GM21576 (cell line): ENCODE data around the gene TGM4.

ENCODE experiments used
- ATAC-seq: cut with Tn5 transposase; IDR thresholded peaks from one replicate; pipeline ENCODE4 v1.9.1; 2021; ENCODE audit warnings: mild to moderate bottlenecking, moderate library complexity; ENCODE audit not compliant: unreplicated experiment

The TGM4 gene

GRCh38 chr3:44877333-44877732 lies 2.9 kb downstream of the TGM4 start:
- no peak for ATAC-seq

DNA sequence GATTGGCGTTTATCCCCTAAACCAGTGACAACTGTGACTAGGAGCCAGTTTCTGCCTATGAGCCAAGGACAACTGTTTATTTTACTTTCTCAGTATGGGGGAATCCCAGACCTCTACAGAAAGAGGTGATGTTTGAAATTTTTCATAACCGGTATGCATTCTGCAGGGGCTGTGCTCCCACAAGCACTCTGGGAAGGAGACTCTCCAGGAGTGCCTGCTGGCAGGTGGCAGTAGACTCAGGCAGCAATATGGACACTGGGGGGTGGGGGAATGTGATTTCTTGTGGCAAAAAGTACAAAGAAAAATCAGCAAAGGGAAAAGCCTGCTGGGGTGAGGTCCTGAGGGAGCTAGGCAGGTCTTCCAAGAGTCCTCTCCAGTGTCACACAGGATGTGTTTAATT lies 5.9 kb downstream of the TGM4 start:
- no peak for ATAC-seq

- no peak for ATAC-seq
Observed at GRCh38 chr3:44883213-44883955, 9.0 kb downstream of the TGM4 start.

GRCh38 chr3:44883999-44884431 lies 9.6 kb downstream of the TGM4 start:
- ATAC-seq, result no peak

DNA sequence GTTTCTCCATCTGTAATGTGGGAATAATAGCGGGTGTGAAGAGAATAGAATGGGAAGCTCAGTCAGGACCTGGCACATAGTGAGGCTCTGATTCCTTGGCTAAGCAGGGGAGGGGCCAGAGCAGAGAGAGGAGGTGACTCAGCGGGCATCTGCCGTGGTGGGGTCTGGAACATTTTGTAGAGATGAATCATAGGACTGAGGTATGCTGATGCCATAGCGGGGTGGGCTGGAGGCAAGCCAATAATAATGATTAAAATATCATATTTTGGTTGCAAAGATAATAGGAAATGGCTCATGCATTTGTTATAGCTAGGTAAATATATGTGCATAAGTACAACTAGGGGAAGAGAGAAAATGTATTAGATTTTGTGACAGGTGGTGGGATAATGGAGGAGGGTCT lies 11.2 kb downstream of the TGM4 start:
- no peak for ATAC-seq

- ATAC-seq, result no peak
Observed at GRCh38 chr3:44886561-44886960, 12.2 kb downstream of the TGM4 start.

DNA sequence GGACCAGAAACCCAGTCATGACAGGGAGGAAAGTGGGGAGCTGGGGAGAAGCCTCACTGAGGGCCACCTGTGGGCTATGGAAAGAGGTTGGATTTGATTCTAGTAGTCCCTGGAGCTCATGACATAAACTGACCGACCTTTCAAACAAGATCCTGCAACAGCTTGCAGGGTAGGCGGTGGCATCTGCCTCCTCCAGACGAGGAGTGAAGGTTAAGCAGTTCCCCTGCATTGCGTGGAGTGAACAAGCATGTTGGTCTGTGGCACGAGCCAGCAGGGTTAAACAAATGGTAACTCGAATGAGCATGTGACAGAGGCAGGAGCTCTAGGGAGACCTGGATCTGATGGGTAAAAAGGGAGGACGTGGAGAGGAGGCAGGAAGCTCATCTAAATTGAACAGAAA lies 12.7 kb downstream of the TGM4 start:
- ATAC-seq, result no peak

DNA sequence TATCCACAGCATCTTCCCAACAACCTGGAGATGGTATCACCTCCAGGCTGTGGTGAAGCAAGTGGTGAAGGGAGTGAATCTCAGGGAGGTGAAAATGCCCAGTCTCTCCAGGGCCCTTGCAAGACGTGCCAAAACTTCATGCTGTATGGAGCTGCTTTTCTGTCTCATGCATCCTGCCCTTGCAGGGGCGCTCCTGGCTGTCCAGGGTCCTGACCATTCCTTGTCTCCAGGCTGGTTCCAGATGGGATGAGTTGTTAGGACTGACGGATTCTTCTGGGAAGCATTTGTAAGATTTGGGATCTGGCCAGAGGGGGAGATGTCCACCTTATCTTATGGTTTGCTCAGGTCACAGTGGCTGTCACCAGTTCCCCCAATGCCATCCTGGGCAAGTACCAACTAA lies 15.8 kb downstream of the TGM4 start:
- ATAC-seq, result no peak

DNA sequence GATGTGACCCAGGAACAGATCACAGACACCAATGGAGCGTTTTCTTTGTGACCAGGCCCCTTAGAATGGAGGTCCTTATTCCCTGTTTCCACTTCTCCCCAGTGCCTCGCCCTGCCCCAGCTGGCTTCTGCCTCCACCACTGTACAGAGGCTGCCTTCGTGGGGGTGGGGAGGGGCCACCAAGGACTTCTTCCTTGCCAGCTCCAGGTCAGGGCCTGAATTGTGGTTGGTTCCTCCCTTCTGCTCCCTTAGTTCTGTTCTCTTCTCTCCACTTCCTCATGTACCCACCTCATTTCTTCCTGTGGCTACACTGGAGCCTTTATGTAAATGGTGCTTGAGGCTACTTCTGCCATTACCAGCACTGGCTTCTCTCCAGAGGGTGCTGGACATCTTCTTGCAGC lies 16.4 kb downstream of the TGM4 start:
- no peak for ATAC-seq

GRCh38 chr3:44892689-44893088 lies 18.3 kb downstream of the TGM4 start:
- ATAC-seq, result no peak

DNA sequence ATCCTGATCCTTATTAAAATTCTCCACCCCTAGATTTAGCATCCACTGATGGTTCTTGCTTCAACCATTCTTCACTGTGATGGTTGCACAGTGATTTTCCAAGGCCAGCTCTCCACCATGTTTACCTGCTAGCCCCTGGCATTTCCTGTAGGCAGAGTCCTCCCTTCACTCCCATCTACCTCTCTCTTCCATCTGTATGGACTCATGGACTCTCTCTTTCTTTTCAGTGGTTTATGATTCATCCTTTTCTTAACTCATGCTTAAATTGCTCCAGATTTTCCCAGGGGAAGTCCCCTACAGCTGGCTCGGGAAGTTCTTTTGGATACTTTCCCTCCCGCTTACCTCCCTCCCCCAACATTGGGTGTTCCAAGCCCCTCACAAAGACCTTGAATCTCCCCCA lies 18.7 kb downstream of the TGM4 start:
- no peak for ATAC-seq

DNA sequence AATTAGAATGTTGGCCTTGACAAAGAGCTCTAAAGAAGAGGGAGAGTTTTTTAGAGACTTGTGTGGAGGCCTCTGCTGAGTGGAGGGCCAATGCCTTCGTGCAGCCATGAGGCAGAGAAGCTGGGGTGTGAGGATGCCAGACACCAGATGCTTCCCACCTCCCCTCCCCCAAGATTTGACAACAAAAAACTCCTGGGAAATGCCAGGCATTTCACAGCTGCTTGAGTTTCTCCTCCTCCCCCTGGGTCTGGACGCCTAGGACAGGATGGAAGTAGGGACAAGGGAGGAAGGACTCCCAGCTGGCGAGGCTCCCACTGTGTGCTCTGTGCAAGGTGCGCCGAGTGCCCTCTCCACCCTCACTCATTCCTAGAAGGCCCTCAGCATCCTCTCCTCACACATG lies 20.1 kb downstream of the TGM4 start:
- ATAC-seq, result no peak

DNA sequence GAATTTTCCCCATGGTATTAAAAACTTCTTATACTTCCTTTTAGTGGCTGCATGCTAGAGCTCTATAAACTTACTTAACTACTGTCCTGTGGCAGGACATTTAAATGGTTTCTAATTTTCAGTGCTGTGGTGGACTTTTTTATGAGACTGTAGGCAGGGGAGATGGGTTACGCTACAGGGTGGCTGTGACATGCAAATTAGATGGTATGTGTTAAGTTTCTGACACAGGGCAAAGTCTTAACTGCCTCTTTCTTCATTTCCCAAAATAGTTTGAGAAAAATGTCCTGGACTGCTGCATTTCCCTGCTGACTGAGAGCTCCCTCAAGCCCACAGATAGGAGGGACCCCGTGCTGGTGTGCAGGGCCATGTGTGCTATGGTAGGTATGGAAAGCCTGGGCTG lies 22.0 kb downstream of the TGM4 start:
- ATAC-seq, result no peak

GRCh38 chr3:44899683-44900367 lies 25.4 kb downstream of the TGM4 start:
- ATAC-seq, result no peak

DNA sequence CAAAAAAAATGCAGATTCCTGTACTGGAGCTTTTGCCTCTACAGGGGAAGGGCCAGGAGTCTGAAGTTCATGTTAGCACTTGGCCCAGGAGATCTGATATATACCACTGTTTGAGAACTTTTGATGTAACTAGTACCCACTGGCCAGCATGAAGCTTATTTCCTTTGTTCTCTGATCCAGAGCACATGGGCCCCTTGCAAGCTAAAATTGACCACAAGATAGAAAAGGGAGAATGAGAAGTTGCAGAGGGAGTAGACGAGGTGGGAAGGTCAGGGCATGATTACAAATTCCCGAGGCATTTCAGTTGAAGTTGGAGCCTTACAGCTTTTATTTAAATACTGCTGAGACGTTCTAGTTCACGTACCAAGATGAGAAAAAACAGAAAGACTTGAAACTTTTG lies 28.2 kb downstream of the TGM4 start:
- no peak for ATAC-seq

- no peak for ATAC-seq
Observed at GRCh38 chr3:44903314-44903713, 28.9 kb downstream of the TGM4 start.

GRCh38 chr3:44903751-44904150 lies 29.3 kb downstream of the TGM4 start:
- ATAC-seq, result no peak

- ATAC-seq, result no peak
Observed at GRCh38 chr3:44905446-44906157, 31.2 kb downstream of the TGM4 start.

DNA sequence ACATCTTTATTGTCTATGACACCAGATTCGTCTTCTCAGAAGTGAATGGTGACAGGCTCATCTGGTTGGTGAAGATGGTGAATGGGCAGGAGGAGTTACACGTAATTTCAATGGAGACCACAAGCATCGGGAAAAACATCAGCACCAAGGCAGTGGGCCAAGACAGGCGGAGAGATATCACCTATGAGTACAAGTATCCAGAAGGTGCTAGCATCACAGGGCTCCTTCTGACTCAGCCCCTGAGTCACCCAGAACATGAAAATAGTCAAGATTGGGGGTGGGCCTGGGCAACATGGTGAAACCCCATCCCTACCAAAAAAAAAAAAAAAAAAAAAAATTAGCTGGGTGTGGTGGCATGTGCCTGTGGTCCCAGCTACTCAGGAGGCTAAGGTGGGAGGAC lies 32.6 kb downstream of the TGM4 start:
- ATAC-seq, result no peak

- ATAC-seq, result no peak
Observed at GRCh38 chr3:44907612-44908011, 33.2 kb downstream of the TGM4 start.

GRCh38 chr3:44909063-44909462 lies 34.7 kb downstream of the TGM4 start:
- ATAC-seq, result no peak

DNA sequence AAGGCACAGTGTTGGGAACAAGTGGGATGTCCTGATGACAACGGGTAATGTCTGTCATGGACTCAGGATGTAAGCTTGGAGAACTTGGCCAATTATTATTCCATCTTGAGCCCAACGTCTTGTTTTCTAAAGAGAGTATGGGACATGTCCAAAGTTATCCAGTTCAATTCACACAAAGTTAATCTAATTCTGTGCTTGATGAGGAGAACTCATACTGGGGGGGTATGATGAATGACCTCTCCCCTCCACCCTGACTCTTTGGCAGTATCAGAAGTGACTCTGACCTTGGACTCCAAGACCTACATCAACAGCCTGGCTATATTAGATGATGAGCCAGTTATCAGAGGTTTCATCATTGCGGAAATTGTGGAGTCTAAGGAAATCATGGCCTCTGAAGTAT lies 36.3 kb downstream of the TGM4 start:
- ATAC-seq, result no peak
